HG03045 (cell line): ENCODE results near the gene CYBA.
A peak's percentile ranks its signal among the peaks of the same experiment; 100 is the strongest.

Source experiments
- ATAC-seq: cut with Tn5 transposase; IDR thresholded peaks from one replicate; pipeline ENCODE4 v1.9.1; 2021; ENCODE audit warnings: mild to moderate bottlenecking, moderate library complexity; ENCODE audit not compliant: unreplicated experiment

CYBA gene

DNA sequence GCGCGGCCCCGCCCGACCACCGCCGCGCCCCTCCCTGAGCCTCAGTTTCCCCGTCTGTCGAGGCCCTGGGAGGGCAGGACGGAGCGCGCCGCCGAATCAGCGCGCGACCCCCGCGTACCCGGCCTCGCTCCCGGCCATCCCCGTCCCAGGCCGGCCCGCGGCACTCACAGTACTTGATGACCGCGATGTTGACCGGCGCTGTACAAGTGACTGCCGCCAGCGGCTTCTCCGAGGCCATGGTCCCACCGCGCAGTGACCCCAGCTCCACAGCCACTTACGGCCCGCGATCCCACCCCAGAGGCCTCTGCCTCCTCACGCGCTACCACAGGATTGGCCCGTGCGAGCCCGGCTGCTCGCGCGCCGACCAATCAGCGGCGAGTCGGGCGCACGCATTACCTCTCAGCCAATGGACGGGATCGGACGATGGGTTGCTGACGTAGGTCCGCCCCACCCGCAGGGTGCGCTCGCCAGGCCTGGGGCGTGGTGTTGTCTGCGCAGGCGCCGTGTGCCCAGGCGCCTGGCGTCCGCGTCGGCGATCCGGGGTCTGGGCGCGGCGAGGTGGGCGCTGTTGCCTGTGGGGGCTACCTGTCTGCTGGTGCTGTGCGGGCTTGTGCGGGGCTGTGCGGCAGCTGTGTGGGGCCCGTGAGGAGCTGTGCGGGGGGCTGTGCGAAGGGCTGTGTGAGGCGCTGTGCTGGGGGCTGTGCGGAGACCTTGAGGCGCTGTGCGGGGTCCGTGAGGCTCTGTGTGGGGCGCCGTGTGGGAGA is 12.2 kb upstream of the CYBA start, which contains the start of gene MVD:
TSS of gene MVD (minus strand) at position 249 of the 764 bp plus-strand sequence. CDS start at position 238, 11 bp downstream.
- ATAC-seq = peak; percentile 95

DNA sequence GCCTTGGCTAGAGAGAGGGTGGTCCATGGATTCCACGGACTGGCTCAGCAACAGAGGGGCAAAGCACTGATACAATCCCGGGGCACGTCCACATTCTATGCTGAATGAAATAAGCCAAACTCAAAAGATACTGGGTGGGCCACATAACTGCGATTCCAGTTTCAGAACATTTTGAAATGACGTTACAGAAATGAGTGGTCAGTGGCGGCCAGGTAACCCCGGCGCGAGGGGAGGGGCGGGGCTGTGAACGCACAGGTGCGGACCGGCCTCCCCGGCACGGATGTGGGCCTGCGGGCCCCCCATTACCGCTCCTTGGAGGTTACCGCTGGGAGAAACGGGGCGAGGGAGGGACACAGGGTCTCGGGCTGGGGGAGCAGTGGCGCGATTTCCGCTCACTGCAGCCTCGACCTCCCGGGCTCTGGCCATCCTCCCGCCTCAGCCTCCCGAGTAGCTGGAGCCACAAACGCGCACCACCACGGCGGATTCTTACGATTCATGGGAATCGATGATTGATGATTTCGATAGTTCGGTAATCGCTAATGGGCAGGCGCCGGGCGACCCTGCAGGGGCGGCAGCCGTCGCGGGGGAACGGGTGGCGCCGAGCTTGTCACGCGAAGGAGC is 11.5 kb upstream of the CYBA start:
- peak; percentile 5 for ATAC-seq

DNA sequence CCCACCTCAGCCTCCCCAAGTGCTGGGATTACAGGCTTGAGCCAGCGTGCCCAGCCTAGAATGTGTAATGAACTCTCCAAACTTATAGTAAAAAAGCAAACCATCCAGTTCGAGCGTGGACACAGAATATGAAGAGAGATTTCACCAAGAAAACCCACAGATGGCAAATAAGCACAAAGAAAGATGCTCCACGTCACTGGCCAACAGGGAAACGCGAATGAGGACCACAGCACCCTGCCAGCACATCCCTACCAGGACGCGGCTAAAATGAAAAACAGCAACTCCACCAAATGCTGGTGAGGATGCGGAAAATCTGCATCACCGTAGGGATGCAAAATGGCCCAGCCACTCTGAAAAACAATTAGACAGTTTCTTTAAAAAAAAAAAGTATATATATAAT is 10.6 kb upstream of the CYBA start:
- no peak for ATAC-seq

DNA sequence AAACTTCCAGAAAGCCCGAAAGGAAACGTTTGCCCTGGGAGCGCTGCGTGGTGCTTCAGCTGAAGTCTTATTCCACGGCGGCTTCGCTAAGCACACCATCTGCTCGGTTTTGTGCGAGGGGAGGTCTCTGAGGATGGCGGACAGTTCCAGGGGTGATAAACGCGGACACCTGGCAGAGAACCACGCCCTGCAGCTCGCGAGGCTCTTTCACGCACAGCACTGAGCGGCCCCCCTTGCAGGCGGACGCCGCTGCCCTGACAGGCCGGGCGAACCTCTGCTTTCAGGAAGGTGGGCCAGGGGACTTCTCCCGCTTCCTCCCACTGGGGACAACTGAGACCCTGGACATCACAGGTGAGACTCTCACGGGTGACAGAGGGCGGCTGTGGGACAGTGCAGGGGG is 8.3 kb upstream of the CYBA start:
- ATAC-seq = no peak

DNA sequence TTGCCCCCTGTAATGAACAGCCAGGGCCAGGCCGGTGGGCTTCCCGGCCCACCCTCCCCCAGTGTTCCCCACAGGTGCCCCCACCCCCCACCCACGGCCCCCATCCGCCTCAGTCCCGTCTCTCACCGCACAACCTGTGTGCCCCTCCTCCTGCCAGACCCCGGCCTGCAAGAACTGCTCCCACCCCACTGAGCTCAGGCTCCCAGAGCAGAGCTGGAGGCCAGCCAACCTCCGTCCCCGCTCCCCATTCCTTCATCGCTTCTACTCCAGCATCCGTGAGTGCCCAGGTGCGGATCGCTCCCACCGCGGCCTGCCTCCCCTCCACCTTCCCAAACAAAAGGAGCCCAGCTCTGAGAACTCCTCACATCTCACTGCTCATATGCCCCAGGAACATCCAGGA is 7.9 kb upstream of the CYBA start:
- ATAC-seq = no peak

DNA sequence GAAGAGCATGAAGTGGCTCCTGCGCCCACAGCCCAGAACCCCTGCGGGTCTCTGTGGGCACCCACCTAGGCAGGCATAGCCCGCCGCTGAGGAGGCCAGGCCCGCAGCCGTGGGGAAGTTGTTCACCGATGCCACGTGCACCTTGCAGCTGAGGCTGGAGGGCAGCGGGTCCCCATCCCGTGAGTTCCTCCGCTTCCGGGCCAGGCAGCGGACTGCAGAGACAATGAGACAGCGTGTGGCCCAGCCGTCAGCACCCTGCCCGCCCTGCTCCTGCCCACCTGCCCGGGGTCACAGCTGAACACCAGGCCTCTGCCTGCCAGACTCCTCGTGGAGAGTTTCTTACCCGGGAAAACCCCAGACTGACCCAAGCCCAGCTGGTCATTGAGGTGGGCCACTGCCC is 6.5 kb upstream of the CYBA start:
- ATAC-seq = no peak

DNA sequence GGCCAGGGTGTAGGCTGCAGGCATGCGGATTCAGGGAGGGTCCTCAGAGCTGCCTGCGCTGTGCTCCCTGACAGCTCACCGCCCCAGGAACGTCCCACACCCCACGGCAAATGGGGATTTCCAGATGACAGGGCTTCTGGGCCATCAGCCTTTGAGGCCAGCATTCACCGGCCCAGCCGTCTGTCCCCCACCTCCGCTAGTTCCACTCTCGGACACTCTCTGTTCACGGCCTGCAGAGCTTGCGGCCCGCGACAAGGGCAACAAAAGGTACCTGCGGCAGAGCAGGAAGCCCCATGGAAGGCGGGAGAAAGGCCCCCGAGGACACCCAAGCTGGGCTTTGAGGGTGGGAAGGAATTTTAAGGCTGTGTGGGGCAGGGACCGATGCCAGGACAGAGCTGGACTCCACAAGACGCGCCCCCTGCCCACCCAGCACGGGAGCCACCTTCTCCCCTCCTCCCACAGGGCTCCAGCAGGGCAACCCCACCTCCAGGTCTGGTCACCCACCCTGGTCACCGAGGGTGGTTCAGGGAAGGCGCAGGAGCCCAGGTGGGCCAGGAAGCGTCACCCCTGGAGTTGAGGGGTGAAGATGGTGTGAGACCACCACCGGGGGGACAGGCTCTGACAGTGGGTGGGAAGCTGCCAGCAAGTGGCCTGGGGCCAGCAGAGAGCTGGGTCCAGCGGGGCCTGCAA is 5.6 kb upstream of the CYBA start:
- no peak for ATAC-seq

DNA sequence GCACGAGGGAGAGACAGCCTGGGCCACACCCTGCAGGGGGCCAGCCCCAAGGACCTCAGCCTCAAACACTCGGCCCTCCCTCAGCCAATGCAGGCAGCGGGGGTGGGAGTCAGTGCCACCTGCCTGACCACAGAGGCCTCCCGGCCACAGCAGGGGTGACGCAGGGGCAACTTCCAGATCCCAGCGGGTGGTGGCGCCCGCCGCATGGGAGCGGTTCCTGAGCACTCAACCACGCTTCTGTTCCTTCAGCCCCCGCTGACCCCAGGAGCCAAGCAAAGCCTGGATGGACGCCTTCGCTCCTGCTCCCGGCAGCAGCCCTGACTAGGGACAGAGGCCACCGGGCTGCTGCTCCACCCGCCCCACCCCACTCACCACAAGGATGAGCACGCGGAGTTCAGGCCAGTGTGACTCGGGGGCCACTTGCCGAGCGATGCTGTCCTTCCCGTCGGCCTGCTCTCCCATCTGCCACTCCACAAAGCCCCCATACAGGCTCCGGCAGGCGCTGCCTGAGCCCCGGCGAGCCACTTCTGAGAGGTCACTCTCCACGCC is 5.0 kb upstream of the CYBA start:
- ATAC-seq = no peak

DNA sequence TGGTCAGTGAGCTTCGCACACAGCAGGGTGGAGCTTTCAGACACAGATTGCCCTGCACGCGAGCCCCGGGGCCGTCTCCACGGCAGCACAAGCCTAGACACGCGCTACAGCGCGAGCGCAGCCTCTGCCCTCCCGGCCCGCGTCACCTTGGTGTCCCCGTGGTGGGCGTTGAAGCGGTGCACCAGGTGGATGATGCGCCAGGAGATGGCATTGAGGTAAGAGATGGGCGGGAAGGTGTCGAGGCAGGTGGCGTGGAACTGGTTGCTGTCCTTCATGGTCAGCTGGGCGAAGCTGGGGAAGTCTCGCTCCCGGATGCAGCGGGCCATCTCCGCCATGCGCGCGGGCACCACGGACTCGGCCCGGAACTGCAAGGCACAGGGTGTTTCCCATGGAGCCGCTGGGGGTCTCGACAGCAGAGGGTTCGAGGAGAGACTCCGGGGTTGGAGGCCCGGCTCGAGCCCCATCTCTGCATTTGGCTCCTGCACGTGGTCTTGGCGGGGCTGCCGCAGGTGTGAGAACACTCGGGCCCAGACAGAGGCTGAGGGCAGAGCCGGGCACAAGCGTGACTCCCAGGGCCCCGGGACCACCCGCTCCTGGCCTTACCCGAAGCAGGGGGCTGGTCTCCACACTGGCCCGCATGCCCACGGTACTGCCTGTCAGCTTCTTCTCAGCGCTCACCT is 4.3 kb upstream of the CYBA start:
- no peak for ATAC-seq

DNA sequence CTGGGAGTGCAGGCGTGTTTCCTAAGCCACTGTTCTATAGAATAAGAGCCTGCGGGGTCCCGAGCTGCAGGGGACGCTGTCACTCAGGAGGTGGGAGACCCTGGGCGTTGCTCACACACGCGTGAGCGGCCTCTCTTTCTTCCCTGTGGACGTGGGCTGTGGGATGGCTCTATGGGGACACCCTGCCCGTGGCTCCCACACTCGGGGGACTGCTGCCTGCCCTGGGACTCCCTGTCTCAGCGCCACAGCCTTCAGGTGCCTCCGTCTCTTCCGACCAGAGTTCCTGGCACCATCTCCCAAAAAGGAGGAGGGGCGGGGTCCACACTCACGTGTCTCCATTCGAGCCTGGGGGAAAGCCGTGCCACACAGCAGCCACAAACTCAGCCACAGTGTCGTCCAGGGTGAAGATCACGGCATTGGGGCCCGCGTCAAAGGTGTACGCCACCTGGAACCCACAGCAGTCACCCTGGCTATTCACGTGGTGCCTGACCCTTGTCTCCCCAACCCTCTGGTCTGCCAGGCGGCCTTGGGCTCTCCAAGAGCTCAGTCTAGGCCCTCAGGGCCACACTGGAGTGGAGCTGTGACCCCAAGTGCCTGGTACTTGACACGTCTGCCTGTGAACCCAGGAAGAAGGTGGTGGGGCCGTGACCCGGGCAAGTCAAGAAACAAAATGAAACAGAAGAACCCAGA is 3.7 kb upstream of the CYBA start:
- ATAC-seq = no peak

DNA sequence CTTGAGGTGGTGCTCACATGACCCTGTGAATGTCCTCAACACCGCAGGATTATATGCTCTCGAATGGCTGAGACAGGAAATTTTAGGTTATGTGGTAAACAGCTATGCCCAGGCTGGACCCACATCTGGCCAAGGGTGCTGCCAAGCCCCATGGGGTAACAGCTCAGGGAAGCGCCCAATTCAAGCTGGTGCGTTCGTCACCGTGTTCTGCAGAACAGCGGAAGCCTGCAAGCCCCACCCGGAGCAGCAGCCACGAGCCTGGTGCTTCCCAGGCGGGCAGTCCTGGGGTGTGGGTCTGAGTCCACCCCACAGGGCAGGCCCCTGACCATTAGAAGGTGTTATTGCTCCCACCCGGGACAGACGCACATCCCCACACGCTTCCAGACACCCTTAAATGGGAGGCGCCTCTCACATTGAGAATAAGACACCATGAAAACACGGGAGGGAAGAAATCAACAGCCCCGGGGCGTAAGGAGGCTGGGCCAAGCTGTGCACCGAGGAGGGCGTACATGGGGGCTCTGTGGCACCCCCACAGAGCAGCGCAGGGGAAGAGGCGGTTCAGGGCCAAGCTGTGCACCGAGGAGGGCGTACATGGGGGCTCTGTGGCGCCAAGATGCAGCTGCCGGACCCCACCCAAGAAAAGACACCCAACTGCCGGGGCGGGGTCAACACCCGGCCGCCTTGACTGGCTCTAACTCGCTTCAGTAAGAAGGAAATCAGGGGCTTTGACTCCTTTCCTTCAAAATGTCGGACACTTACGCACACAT is 2.9 kb upstream of the CYBA start:
- ATAC-seq = no peak

DNA sequence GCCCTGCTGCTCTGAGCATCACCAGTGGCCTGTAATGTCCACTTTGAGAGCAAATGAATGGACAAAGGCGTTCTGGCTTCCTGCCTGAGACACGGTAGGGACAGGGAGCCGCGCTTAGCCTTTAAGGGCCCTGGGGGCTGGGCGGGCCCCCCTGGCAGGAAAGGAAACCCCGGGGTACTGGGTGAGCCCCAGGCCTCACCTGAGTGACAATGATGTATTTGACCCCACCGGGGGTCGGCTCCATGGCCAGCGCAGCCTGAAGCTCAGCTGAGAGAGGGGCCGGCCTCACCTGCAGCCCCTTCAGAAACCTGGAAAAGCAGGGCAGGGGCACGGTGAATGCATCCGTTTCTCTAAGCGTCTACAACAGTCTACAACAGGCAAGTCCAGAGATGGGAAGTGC is 2.2 kb upstream of the CYBA start:
- no peak for ATAC-seq

DNA sequence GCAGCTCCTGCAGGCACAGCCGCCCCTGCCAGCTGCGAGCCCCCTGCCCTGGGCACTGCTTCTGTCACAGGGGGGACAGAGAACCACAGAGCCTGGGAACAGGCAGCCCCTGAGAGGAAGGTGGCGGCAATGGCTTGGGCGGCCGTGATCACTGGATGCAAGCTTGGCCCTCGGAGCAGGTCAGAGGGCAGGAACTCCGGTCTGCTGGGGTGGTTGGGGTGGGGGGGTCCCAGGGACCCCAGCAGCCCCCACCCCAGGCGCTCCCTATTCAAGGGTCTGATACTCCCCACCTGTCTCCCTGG is 1.9 kb upstream of the CYBA start:
- ATAC-seq = no peak

DNA sequence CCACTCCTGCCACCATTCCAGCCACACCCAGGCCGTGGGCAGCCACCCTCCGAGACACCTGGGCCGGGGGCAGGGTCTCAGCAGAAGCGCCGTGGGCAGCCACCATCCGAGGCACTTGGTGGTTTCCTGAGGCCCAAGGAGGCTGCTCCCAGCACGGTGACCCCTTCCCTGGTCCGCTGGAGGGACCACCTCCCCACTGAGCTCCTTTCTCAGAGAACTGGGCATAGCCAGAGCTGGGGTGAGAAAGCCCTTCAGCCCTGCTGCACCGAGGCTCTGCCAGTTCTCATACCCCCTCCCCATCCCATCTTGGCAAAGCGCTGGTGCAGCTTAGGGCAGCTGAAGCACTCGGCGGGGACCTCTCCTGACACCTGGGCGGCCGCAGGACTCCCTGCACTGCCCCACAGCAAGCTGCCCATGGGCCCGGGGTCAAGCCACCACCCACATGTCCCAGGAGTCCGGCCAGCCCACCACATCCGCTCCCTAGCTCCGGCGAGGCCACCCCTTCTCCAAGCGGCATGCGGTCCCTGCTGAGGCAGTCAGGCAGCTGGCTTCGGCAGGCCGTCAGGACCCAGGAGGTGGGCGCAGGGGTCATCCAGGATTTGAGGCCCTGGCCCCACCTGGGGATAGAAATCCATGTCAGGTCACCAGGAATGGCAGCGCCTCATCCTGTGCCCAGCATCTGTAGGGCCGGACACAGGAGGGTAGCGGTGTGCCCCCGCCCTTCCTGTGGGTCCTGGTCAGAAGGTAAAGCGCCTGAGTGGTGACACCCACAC is 1.3 kb upstream of the CYBA start:
- no peak for ATAC-seq

DNA sequence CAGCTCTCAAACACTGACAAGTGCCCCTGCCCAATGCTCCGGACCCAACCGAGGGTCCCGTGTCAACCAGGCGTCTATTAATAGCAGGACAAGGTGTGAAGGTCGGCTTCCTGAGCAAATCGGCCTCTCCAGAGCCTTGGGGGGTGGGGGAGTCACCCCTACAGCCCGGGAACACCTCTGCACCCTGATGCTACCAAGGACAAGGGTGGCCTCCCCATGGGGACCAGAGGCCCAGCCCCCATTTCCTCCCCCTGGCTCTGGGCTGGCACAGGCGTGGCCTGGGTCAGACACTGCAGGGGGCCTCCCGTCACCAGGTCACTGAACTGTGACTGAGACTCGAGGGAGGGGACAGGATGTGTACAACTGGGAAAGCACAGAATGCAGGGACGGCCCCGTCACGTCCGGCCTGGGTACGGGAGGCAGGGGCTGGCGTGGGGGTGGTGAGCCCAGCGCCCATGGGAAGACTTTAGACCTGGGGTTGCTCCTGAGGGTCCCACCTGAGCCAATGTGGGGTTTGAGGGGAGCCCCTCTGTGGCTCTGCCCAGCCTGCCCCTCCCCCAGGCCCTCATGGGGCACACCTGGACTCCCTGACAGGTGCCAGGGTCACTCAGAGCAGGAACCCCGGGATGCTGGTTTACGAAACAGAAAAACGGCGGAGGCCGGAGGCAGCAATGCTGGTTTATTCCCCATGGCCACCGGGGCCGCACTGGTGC is 579 bp upstream of the CYBA start:
- ATAC-seq = peak; percentile 65

DNA sequence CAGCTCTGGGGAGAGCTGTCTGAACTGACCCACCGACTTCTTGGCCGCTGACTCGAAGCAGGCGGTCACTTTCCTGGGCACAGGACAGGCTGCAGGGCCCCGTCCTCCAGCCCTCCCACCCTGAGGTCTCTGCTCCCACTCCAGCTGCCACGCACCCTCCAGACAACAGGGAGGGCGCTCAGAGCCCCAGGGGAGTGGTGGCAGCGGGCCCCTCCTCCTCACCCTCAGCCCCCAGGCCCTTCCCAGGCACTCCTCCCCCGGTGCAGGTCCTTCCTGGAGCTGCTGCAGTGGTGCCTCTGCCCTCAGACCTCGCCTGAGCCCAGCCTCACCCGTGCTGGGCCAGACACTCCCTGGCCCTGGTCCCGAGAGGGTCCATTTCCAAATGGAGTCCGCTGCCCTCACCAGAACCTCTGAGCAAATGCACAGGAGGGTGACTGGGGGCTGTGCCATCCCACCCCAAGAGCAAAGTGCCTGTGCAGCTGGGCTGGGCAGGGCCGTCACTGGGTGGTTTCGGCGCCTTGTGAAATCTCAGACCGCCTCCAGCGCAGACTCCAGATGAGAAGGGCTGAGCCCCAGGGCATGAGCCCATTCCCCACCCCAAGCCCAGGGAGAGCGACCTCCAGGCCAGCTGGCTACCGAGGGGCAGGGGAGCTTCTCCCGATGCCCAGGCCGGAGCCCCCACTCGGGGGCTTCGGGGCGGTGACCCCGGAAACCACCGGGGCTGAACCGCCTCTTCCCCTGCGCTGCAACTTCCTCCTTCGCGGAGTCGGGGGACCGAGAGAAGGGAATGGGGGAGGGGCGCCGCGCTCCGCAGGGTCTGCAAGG is 717 bp downstream of the CYBA start:
- peak; percentile 9 for ATAC-seq

DNA sequence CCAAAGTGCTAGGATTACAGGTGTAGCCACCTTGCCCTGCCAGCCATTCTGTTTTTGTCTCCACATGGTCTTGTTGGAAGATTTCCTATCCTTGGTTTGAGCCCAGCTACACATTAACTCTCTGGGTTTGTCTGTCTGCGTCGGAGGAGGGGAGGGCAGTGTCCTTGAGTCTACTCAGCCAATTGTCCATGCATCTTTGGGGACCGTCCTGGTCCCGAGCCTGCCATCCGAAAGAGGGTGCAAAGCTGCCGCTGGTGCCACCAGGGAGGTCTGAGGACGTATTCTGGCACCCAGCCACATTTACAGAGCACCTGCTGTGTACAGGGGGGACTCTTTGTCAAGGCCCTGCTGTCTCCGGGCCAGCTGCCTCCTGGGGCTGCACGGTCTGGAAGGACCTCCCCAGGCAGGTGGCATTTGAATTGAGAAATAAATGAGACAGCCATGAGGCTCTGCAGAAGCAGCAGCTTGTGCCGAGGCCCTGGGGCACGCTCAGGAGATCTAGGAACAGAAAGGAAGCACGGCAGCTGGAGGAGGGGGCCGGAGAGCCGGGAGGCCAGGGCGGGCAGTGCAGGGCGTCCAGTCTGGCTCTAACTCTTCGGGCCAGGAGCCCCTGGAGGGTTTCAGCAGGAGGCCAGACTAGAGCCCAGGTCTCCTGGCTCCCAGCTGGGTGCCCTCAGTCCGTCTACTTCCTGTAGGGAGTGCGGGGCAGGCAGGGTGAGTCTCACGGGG is 1.5 kb downstream of the CYBA start:
- no peak for ATAC-seq
